Right renal pelvis (tissue), 4 donors: ENCODE results near the gene C14orf132. TPM values are rescaled to one million over a fixed set of nuclear protein-coding genes. Genes with fewer than 3 reads are reported as not detected.

Source experiments
- DNase-seq, 4 donors: peaks; one replicate each; pipeline ENCODE4 v3.0.0-alpha.2; 2013; ENCODE audit warnings: low read depth in 4 of 4, low spot score in 3 of 4, missing footprints in 1 of 4
- polyA plus RNA-seq, 4 donors: library from polyadenylated mRNA; unstranded; fragments of 120-200 nt; gene quantifications; one replicate each; pipeline ENCODE4 v1.2.1, GENCODE V29; 2013; ENCODE audit not compliant: insufficient read length in 4 of 4

C14orf132 gene
- polyA plus RNA-seq, 4 donors = 32.0 to 39.2 (median 34.6) TPM

- no peak for DNase-seq
Measured at GRCh38 chr14:96096639-96097610, 57.8 kb downstream of the C14orf132 start.

GRCh38 chr14:96097752-96098151 is 58.6 kb downstream of the C14orf132 start:
- DNase-seq = no peak

GRCh38 chr14:96098309-96098998 is 59.3 kb downstream of the C14orf132 start:
- DNase-seq = no peak

GRCh38 chr14:96098999-96099335 is 59.8 kb downstream of the C14orf132 start:
- no peak for DNase-seq

GRCh38 chr14:96100161-96101064 is 61.3 kb downstream of the C14orf132 start:
- peak; percentile 60 to 73 (median 66) for DNase-seq

GRCh38 chr14:96102081-96102856 is 63.1 kb downstream of the C14orf132 start:
- DNase-seq = no peak

- no peak for DNase-seq
Measured at GRCh38 chr14:96103075-96103474, 63.9 kb downstream of the C14orf132 start.

GRCh38 chr14:96103560-96104460 is 64.6 kb downstream of the C14orf132 start:
- no peak for DNase-seq

- peak in 2 of 4 donors; percentile 46 to 53 for DNase-seq
Measured at GRCh38 chr14:96104469-96105057, 65.4 kb downstream of the C14orf132 start.

- DNase-seq = no peak
Measured at GRCh38 chr14:96105089-96105925, 66.1 kb downstream of the C14orf132 start.

- DNase-seq = no peak
Measured at GRCh38 chr14:96105926-96106441, 66.8 kb downstream of the C14orf132 start.

GRCh38 chr14:96106891-96107290 is 67.7 kb downstream of the C14orf132 start:
- no peak for DNase-seq

GRCh38 chr14:96108061-96108795 is 69.1 kb downstream of the C14orf132 start:
- no peak for DNase-seq

GRCh38 chr14:96108911-96109310 is 69.7 kb downstream of the C14orf132 start:
- no peak for DNase-seq

GRCh38 chr14:96109596-96110355 is 70.6 kb downstream of the C14orf132 start:
- no peak for DNase-seq

- DNase-seq = no peak
Measured at GRCh38 chr14:96112032-96112431, 72.9 kb downstream of the C14orf132 start.
